IMR-90 (cell line): Measurements from ENCODE around the gene IGHMBP2. TPM values are rescaled to one million over a fixed set of nuclear protein-coding genes. Genes with fewer than 3 reads are reported as not detected.

Source experiments
- MAFK ChIP-seq: IDR thresholded peaks from 2 replicates; pipeline ENCODE4 v1.6.1; 2012; ENCODE audit warnings: low read depth, low read length, improper control_type of control experiment
- MXI1 ChIP-seq: IDR thresholded peaks from 2 replicates; pipeline ENCODE4 v1.6.1; 2012; ENCODE audit warnings: low read depth, mild to moderate bottlenecking, low read length, moderate library complexity, borderline replicate concordance
- POLR2A ChIP-seq: IDR thresholded peaks from 2 replicates; pipeline ENCODE4 v1.6.1; 2012; ENCODE audit warnings: mild to moderate bottlenecking, low read depth, low read length
- polyA plus RNA-seq, 3 experiments: library from polyadenylated mRNA; depleted of rRNA; stranded (reverse); fragments of >200 nt; gene quantifications; 2 replicates each; pipeline ENCODE4 v1.2.3, GENCODE V29; 2012; ENCODE audit warnings: low replicate concordance in 1 of 3
- total RNA-seq: library from RNA; depleted of rRNA; stranded (reverse); fragments of >200 nt; gene quantifications from 2 replicates; pipeline ENCODE4 v1.2.3, GENCODE V29; 2012
- TF ChIP-seq, protein P1 (sequence below): conservative IDR thresholded peaks from 2 replicates; pipeline ENCODE4 v1.5.1; 2012; ENCODE audit warnings: mild to moderate bottlenecking, low read depth, low read length, improper control_type of control experiment

The IGHMBP2 gene
- total and polyA plus RNA-seq, 2 of the 4 experiments (the other 2 are of a cell fraction), result 4.5 to 11.1 TPM

DNA sequence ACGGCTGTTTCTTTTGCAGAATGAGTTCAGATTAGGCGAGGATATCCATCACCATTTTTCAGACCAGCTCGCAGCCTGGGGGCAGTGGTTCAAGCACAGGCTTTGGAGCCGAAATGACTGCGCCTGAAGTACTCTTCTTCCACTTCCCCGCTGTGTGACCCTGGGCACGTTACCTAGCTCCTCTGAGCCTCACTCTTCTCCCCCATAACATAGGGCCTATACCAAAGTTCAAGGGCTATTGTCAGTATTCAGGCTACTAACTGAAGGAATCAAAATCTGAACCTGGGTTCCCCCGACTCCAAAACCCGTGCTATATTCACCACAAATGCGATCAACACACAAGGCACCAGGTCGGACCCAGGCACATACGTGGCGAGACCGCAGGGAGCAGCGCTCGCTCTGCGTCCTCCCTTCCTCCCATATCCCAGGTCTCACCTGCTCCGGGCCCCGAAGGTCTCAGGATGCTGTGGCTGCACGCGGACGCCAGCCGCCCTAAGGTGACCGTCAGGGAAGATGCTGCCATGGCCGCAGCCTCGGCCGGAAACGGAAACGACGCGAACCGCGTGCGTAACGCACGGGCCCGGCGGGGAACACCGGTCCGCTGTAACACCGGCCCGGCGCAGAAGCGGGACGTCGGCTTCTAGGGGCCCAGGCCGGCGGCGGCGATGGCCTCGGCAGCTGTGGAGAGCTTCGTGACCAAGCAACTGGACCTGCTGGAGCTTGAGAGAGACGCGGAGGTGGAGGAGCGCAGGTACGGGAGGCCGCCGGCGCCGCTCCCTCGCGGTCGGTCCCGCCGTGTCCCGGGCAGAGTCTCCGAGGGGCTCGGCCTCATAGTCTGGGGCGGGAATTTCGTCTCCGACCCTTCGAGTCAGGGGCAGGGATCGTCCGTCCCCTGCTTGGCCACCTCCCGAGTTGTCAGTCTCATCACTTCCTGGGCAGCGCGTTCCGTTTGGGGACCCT is at the start of gene IGHMBP2, which contains the start of gene MRPL21 (continued):
- peak; percentile 81 for TF ChIP-seq MXI1
- peak; percentile 71 for TF ChIP-seq POLR2A
- no peak for TF ChIP-seq MAFK
- TF ChIP-seq, protein P1, sequence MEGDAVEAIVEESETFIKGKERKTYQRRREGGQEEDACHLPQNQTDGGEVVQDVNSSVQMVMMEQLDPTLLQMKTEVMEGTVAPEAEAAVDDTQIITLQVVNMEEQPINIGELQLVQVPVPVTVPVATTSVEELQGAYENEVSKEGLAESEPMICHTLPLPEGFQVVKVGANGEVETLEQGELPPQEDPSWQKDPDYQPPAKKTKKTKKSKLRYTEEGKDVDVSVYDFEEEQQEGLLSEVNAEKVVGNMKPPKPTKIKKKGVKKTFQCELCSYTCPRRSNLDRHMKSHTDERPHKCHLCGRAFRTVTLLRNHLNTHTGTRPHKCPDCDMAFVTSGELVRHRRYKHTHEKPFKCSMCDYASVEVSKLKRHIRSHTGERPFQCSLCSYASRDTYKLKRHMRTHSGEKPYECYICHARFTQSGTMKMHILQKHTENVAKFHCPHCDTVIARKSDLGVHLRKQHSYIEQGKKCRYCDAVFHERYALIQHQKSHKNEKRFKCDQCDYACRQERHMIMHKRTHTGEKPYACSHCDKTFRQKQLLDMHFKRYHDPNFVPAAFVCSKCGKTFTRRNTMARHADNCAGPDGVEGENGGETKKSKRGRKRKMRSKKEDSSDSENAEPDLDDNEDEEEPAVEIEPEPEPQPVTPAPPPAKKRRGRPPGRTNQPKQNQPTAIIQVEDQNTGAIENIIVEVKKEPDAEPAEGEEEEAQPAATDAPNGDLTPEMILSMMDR, result no peak
